HG03378 (cell line): ENCODE results near the gene TKT.
A peak's percentile ranks its signal among the peaks of the same experiment; 100 is the strongest.

Experiments
- ATAC-seq: cut with Tn5 transposase; IDR thresholded peaks from one replicate; pipeline ENCODE4 v1.9.1; 2021; ENCODE audit warnings: mild to moderate bottlenecking, moderate library complexity; ENCODE audit not compliant: unreplicated experiment

Gene TKT

DNA sequence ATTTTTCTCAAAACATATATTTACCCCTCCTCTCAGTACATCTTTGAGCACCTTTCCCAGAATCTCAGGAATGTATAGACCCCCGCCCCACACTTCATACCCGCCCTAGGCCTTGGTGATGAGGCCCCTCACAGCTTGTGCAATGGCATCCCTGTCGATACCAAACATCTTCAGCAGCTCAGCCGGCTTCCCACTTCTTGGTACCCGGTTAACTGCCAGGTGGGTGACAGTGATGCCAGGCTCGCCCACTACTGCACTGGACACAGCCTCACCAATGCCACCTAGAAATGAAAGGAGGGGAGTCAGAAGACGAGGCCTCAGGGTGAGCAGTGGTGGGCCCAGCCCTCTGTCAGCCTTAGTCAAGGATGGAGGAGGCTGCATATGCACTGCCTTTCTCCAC, 30.2 kb downstream of the TKT start:
- ATAC-seq = no peak

DNA sequence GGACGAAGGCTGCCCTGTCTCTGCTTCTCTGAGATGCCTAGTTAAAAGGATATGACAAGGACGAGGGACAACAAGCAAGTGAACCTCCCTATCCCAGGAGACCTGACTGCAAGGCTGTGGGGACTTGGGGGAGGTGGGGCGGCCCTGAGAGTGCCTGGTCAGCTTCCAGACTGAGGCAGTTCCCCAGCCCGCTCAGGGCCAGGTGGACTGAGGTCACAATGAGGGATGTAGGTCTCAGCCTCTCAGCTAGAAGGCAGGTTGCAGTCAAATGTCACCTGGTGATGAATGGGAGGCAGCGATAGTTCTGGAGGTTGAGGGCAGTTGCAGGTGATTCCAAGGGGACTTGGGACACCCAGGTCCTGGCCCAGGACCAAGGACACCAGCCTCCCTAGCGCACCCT, 30.6 kb downstream of the TKT start:
- ATAC-seq = no peak

DNA sequence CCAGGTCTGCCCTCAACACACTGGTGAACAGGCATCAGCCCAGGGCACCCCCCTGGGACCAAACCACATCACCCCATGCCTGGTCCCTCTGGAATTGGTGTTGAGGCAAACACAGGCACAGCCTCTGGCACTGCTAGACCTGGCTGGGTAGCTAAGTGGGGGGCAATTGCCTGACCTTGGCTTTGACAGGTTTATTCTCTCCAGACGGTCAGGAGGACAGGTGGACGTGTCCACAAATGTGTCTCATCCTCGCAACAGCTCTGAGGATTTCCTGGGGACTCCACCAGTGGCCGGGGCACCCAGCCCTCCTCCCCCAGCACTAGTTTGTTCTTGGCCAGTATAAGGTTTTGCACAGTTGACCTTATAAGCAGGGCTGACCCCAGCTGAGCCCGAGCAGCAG, 31.3 kb downstream of the TKT start:
- ATAC-seq = no peak

DNA sequence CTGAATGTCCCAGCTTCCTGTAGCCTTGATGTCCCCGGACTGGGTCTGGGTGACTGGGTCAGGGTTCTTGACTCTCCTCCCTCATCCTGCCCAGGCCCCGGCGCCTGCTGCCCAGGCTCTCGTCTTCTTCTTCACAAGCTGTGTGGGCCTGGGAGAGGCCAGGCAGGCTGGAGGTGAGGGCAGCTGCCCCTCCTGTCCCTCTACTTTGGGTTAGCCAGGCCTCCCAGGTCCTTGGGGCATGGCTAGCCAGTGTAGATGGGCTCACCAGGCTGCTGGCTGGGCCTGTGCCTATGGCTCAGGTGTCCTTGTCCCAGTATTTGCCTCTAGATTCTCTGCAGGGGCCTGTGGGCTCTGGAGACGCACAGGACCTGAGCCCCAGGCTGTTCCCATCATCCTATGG, 31.8 kb downstream of the TKT start:
- no peak for ATAC-seq

DNA sequence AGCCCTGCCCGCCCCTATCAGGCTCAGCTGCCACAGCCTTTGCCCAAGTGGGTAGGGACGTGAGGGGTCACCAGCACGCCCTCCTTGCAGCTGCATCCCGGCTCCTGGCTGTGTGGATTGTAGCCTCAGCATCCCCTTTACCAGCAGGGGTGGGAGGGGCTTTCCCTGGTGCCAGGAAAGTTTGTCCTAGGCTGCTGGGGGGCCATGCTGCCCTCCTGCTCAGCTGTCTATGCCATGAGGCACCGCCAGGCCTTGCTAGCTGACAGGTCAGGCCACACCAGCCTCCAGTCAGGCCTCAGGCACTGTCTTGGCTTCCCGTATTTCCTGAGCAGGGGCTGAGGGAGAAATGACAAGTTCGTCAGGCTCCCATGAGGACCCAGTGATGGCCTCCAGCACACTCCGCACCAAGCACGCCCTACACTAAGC, 32.3 kb downstream of the TKT start:
- no peak for ATAC-seq

DNA sequence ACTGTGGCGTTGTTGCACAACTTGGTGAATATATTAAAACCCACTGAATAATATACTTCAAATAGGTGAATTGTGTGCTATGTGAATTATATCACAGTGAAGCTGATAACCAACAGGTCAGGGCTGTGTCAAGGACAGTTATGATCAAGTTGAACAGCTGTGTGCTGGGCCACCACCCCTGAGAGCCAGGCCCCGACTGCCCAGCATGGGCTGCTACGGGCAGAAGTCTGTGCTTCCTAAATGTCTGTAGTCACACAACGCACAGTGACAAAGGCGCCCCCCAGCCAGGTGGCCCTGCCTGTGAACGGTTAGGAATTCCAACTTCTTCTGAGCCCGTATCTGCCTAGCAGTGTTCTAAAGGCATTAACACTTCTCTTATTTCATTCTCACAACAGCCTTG, 32.8 kb downstream of the TKT start:
- no peak for ATAC-seq

DNA sequence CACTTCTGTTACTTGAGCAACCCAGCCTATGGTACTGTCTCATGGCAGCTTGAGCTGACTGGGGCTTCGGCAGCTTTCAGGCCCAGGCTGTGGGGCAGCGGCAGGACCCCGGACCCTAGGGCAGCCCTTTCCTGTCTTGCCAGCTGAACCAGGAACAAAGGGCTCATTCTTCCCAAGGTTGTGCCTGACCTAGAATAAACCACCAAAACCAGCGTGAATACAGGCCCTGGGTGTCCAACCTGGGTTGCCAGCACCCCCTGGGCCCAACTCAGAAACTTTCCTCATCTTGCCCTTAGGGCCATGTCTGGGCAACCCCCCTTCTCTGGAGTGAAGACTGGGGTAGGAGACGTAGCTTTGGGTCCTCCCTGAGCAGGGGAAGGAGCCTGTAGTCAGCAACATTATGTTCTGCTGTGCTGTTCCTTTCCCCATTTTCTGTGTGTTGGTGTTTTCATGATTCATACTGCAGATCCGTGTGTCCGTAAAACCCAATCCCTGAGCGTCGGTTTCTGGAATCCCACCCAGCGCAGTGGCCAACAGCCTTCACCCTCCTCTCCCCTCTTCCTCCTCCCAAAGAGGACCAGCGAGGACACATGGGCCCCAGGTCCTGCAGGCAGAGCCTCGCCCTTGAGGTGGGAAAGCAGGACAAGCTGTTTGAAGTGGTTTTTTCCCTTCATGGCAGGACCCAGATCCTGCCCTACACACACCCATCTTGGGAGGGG, 33.5 kb downstream of the TKT start:
- ATAC-seq = no peak

DNA sequence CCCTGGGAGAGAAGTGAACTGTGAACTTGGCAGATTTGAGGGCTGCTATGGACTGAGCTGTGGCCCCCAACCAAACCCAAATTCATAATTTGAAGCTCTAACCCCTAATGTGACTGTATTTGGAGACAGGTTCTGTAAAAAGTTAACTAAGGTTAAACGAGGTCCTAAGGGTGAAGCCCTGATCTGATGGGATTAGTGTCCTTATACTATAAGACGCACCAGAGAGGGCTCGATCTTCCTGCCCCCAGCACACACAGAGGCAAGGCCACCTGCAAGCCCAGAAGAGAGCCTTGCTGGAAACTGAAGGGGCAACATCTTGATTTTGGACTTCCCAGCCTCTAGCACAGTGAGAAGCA, 34.0 kb downstream of the TKT start:
- no peak for ATAC-seq

DNA sequence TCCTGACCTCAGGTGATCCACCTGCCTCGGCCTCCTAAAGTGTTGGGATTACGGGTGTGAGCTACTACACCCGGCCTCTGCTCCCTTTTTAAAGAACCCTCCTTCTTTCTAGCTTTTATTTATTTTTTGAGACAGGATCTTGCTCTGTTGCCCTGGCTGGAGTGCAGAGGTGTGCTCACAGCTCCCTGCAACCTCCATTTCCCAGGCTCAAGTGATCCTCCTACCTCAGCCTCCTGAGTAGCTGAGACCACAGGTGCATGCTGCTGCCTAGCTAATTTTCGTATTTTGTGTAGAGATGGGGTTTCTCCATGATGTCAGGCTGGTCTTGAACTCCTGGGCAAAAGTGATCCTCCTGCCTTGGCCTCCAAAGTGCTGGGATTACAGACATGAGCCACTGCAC, 34.5 kb downstream of the TKT start:
- ATAC-seq = no peak

DNA sequence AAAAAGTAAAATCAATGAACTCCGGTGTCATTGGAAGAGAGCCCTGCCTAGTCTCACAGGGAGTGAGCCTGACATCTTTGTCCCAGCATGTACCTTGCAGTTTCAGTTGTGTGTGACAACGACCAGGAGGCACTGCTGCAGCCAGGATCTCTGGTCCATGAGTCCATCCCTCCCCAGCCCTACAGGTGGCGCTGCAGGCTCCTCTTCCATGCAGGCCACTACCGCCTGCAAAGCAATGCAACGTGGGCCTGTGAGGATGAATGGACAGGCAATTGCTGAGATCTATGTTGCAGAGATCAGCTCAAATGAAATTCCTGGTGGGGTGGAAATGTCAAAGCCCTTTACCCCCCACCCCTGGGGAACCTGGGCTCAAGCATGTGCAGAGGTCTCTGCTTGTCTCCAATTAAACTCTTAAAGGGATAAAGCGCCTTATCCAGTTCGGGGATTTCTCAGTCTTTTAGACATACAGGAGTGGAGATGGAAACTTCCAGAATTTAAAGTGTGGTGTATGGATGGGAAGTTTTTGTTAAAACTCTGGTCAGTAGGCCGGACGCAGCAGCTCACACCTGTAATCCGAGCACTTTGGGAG, 35.8 kb downstream of the TKT start:
- peak; percentile 74 for ATAC-seq

DNA sequence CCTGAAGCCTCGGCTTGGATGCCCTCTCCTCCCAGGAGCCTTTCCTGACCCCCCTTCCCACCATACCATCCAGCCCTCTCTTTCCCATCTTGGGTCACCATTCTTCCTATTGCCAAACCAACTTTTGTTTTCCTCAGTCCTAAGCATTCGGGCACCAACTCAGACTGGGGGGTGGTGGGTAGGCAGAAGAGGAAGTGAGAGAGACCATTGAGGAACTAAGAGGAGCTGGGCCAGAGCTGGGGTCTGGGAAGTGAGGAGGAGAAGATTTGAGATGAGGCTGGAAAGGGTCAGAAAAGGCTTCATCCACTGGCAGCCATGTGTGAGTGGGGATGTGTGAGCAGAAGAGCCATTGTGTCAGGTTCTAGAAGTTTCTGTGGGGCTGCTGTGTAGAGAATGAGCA, 37.7 kb downstream of the TKT start:
- no peak for ATAC-seq

DNA sequence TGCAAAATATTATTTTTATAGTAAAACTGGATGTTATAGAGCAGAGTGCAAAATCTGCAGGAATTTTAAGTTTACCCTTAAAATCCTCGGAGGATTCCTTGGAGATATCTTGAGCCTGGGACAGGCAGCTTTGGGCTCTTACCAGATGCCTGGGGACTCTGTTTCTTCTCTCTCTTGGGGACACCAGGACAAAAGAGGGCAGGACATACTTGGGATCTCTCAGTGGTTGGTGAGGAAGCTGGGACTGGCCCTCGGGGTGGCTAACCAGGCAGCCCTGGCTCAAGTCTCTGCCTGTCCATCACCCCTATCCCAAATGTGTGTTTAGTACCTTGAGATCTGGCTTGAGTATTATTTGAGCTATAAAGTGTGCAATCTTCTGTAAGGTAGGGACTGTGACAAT, 38.6 kb downstream of the TKT start:
- ATAC-seq = no peak

DNA sequence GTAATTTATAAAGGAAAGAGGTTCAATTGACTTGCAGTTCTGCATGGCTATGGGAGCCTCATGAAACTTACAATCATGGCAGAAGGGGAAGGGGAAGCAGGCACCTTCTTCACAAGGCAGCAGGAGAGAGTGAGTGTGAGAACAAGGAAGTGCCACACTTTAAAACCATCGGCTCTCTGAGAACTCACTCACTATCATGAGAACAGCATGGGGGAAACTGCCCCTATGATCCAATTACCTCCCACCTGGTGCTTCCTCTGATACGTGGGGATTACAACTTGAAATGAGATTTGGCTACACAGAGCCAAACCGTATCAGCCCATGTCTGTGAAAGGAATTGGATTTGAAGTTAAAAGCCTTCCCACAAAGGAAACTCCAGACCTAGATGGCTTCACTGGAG, 39.1 kb downstream of the TKT start:
- ATAC-seq = no peak

DNA sequence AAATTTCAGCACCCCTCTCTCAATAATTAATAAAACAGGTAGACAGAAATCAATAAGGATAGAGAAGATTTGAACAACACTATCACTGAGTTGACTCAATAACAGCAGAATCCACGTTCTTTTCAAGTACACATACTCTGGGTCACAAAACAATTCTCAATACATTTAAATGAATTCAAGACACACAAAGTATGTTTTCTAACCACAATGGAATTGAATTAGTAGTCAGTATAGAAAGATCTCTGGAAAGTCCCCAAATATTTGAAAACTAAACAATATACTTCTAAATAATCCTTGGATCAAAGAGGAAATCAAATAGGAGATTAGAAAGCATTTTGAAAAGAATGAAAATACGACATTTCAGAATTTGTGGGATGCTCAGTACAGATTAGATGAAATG, 40.0 kb downstream of the TKT start:
- ATAC-seq = no peak

DNA sequence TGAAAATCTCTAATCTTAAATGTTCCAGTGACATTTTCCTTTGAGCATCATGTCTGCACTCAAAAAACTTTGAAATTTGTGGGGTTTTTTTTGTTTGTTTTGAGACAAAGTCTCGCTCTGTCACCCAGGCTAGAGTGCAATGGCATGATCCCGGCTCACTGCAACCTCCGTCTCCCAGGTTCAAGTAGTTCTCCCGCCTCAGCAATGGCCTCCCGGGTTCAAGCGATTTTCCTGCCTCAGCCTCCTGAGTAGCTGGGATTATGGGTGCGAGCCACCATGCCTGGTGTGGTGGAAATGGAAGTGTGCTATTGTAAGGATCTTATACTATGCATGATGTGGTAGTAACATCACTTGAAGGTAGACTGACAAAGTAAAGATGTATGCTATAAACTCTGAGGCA, 42.5 kb downstream of the TKT start:
- no peak for ATAC-seq

DNA sequence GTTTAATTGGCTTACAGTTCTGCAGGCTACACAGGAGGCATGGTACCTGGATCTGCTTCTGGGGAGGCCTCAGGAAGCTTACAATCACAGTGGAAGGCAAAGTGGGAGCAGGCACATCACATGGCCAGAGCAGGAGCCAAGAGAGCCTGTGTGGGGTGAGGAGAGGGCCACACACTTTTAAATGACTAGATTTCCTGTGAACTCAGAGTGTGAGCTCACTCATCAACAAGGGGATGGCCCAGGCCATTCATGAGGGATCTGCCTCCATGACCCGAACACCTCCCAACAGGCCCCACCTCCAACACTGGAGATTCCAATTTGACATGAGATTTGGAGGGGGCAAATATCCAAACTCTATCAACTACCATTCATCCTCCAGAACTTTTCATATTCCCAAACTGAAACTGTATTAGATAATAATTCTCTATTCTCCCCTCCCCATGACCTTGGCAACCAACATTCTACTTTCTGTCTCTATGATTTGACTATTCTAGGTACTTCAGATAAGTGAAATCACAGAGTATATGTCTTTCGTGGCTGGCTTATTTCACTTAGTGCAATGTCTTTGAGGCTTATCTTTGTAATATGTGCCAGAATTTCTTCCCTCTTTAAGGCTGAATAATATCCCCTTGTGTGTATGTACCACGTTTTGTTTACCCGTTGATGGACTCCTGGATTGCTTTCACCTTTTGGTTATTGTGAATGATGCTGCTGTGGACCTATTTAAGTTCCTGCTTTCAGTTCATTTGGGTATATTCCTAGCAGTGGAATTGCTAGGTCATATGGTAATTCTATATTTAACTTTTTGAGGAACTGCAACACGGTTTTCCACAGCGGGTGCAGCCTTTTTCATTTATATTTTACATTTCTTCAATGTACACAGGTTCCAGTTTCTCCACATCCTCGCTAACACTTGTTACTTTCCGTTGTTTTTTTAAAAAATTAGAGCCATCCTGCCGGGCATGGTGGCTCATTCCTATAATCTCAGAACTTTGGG, 43.8 kb downstream of the TKT start:
- no peak for ATAC-seq

DNA sequence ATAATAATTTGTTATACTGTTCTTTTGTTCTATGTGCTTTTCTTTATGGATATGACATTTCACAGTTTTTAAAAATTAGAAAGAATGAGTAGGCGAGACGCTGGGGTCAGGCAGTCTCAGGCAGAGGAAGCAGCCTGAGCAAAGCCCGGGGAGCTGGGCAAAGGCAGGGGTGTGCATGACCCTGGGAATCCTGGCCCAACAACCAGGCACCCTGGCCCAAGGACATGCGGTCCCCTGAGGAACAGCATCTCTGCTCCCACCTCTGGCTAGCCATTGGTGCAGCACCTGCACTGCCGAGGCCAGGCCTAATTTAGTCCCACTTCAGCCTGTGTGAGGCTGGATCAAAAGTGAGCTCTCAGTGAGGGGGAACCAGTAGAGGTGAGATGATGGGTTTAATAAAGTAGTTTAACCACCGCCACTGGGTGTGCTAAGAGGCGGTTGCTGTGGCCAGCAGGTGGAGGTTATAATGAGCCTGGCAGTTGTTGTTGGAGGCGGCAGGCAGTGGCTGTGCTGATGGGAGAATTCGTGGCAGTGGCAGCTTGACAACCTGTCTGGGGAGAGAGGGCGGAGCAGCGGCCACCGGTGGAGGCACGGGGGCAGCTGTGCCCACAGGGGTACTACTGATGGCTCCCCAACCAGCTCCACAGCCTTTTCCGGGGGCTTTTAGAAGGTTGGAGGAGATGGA, 53.3 kb downstream of the TKT start:
- ATAC-seq = no peak

DNA sequence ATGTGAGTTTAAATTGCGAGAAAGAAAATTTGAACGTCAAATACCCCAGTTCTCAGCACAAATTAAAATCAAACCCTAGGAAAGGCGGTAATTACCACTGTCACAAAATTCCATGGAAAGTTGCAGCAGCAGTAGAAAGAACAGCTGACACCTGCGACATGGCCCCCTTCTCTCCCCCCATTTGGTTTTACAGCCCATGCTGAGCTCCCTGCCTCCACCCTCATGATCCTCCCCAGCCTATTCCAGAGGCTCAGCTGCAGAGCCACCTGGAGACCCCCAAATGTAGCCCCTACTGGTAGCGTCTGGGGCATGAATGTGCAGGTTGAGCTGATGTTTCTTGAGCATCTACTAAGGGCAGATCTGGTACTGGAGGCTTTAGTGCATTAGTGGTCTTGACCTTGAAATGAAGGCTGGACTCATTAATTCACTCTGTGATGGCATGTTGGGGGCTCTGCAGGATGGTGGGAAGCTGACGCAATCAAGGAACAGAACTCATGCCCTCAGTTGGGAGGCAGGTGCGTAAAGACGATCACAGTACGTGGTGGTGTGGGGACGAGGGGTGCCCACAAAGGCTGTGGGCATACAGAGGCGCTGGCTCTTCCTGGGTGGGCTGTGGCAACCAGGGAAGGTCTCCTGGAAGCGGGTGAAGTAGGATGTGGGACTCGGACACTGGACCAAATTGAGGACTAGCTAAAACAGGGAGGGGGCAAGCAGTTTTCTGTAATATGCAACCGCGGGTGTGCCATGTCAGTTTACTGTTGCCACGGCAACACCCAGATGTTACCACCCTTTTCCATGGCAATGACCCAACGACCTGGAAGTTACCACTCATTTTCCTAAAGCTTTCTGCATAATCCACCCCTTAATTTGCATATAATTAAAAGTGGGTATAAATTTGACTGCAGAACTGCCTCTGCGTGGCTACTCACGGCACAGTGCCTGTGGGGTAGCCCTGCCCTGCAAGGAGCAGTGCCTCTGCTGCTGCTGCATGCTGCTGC, 55.0 kb downstream of the TKT start:
- ATAC-seq = no peak

DNA sequence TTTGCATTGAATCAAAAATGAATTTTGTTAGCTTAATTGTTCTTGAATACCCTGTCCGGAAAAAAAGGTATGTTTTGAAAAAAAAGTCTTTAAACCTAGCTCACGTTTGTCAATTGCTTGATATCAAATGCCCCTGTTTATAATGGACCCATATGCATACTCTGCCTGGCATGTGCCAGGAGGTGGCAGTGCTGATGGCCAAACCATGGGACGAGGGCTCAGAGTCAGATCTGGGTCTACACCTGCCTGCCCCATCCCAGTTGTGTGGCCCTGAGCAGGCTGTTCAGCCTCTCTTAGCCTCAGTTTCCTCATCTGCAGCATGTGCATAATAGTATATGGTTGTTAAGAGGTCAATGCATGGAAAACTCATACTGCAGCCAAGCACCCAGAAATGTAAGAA, 56.0 kb downstream of the TKT start:
- no peak for ATAC-seq

DNA sequence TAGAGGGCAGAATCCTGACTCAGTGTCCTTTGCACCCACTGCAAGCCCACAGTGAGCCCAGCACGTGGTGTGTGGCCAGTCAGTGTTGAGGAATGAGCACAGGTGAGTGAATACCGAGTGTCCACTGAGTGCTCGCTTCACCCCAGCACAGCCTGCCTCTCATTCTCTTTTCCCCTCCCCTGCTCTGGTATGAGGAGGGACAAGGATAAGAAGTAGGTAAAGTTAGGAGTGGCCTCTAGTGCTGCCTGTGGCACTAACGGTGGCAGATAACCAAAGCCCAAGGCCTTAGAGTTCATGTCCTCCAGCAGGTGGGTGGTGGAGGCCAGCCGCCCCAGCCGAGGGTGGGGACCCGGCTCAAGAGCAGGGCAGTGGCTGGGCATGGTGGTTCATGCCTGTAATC, 56.8 kb downstream of the TKT start:
- no peak for ATAC-seq
